ENCODE measurements around the gene CABLES1. TPM values are rescaled to one million over a fixed set of nuclear protein-coding genes. Genes with fewer than 3 reads are reported as not detected.

The CABLES1 gene
- total RNA-seq, 1 donor from 2014 or later = 4.2 TPM

DNA sequence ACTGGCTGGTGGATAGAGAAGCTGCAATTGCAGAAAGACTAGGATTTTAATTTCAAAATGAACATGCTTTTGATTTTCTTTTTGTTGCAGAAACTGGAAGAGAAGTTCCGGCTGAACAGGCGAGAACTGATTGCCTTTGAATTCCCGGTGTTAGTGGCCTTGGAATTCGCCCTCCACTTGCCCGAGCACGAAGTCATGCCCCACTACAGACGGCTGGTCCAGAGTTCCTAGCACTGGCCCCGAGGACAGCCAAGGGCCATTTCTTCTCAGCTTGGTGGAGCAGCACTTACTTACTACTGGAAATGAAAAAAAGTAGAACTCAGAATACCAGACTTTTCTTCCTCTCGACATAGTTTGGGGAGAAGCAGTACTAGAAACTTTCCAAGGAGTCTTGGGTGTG is 121.9 kb downstream of the CABLES1 start:
- DNase-seq (ENCODE audit: low spot score, unreplicated experiment) = no peak
- no peaks in the 10 kb centered on the region for H3K9me3 Mint-ChIP-seq (ENCODE audit: low read depth)
- H3K4me3 Mint-ChIP-seq (ENCODE audit: low read depth) = no peak overlapping the region
- TF ChIP-seq, protein P1, sequence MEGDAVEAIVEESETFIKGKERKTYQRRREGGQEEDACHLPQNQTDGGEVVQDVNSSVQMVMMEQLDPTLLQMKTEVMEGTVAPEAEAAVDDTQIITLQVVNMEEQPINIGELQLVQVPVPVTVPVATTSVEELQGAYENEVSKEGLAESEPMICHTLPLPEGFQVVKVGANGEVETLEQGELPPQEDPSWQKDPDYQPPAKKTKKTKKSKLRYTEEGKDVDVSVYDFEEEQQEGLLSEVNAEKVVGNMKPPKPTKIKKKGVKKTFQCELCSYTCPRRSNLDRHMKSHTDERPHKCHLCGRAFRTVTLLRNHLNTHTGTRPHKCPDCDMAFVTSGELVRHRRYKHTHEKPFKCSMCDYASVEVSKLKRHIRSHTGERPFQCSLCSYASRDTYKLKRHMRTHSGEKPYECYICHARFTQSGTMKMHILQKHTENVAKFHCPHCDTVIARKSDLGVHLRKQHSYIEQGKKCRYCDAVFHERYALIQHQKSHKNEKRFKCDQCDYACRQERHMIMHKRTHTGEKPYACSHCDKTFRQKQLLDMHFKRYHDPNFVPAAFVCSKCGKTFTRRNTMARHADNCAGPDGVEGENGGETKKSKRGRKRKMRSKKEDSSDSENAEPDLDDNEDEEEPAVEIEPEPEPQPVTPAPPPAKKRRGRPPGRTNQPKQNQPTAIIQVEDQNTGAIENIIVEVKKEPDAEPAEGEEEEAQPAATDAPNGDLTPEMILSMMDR (IDR thresholded peaks at IDR 0.05; ENCODE audit: unreplicated experiment) = no peak
- no peak overlapping the region for H3K27ac Mint-ChIP-seq
- no peaks in the 10 kb centered on the region for H3K27me3 Mint-ChIP-seq
- H3K36me3 Mint-ChIP-seq (ENCODE audit: insufficient read depth) = peaks cover 2% of the 10 kb centered on the region
- peaks cover 20% of the 10 kb centered on the region for H3K4me1 Mint-ChIP-seq (ENCODE audit: low read depth)

DNA sequence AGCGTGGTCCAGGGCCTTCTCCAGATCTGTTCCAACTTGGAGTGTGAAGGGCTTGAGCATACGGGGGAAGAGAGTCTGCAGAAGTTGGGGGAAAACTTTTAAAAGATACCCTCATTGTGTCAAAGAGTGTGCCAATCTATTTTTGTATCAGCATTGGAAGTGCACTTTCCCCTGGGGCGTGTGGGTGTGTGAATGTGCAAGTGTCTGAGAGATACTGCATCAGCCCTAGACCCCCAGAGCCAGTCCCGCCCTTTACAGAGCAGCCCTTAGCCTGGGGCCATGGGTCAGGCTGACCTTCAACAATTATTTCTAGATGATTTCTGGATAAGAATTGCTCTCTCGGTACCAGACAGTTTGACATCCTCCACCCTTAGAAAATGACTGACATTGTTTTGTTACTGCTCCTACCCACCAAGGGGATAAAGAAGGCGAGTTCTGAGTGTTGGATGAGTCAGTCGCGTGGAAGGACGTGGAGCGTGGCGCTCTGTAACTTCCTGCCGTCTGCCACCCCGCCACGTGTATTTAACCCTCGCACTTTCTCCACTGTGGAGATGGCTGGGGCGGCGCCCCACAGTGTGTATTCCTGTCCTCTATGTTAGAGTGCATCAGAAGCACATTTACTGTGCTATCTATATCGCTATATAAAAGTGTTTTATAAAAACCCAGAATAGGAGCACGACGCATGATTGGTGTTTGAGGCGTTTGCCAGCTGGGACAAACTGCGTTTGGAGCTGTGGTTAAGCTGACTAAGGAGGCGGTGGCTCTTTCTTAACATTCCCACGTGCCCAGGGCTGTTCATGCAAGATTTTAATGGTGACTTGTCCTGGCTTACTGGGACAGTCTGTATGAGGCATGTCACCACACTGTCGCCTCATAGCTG is 122.6 kb downstream of the CABLES1 start:
- Mint-ChIP-seq H3K4me3 (ENCODE audit: low read depth) (no peak overlapping the region), H3K9me3 (ENCODE audit: low read depth) (no peaks in the 10 kb centered on the region), H3K36me3 (ENCODE audit: insufficient read depth) (peaks cover 2% of the 10 kb centered on the region), H3K27me3 (no peaks in the 10 kb centered on the region), H3K27ac (peak overlapping the region; percentile 49), H3K4me1 (ENCODE audit: low read depth) (peaks cover 20% of the 10 kb centered on the region)
- DNase-seq (ENCODE audit: low spot score, unreplicated experiment) = no peak
- TF ChIP-seq, protein P1 (IDR thresholded peaks at IDR 0.05; ENCODE audit: unreplicated experiment) = no peak

GRCh38 chr18:23258566-23259469 is 123.5 kb downstream of the CABLES1 start:
- Mint-ChIP-seq H3K27ac (peak overlapping the region; percentile 73), H3K36me3 (ENCODE audit: insufficient read depth) (peaks cover 2% of the 10 kb centered on the region), H3K27me3 (no peaks in the 10 kb centered on the region), H3K4me1 (ENCODE audit: low read depth) (peaks cover 20% of the 10 kb centered on the region), H3K4me3 (ENCODE audit: low read depth) (no peak overlapping the region), H3K9me3 (ENCODE audit: low read depth) (no peaks in the 10 kb centered on the region)
- no peak for DNase-seq (ENCODE audit: low spot score, unreplicated experiment)
- TF ChIP-seq, protein P1 (IDR thresholded peaks at IDR 0.05; ENCODE audit: unreplicated experiment) = no peak

DNA sequence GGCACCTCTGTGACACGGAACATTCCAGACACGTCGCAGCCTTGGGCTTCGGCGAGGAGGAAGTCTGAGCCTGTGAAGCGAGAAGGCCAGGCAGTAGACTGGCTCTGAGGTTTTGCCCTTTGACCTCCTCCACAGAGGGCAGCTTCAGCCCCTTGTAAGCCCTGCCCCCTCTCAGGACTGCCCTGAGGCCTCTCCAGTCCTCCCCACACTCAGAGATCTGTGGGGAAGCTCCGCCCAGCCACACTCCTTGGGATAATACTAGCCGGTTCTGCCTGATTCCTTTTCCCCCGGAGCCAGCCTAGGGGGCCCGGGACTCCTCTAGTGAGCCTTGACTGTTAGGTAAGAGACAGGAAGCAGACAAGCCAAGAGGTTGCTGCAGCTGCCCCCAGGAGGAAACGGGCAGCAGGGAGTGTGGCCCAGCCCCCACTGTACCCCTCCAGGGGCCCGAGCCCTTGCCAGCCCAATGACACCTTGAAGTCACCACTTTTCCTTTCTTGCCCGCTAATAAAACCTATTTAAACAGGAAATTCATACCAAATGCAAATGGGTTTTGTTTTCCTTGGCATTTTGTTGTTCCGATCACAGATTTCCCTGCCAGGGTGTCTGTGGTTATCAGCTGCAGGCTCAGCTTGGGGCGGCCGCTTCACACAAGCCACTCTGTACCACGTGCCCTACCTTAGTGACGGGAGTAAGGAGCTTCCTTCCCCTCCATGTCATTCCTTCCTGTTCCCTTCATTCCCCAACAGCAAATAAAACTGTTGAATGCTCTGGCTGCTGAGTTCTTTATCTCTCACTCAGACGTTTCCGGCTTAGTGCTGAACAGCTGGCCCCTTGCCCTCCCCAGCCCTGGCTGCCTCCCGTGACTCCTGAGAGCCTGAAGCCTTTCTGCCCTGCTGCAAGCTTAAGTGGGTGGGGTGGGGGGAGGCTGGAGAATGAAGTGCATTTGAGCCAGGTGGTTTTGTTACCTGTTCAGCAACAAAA is 124.7 kb downstream of the CABLES1 start:
- Mint-ChIP-seq H3K4me3 (ENCODE audit: low read depth) (peak overlapping the region; percentile 27), H3K9me3 (ENCODE audit: low read depth) (no peaks in the 10 kb centered on the region), H3K36me3 (ENCODE audit: insufficient read depth) (peaks cover under 1% of the 10 kb centered on the region), H3K4me1 (ENCODE audit: low read depth) (peaks cover 20% of the 10 kb centered on the region), H3K27ac (peak overlapping the region; percentile 83), H3K27me3 (no peaks in the 10 kb centered on the region)
- TF ChIP-seq, protein P1 (IDR thresholded peaks at IDR 0.05; ENCODE audit: unreplicated experiment) = no peak
- peak; percentile 29 for DNase-seq (ENCODE audit: low spot score, unreplicated experiment)
